Vagina (tissue), 2 donors: Measurements from ENCODE around the gene GNAQ. TPM values are rescaled to one million over a fixed set of nuclear protein-coding genes. Genes with fewer than 3 reads are reported as not detected.

Experiments
- DNase-seq, 2 donors: peaks; one replicate each; pipeline ENCODE4 v3.0.0-alpha.2; 2017; ENCODE audit errors: extremely low spot score in 2 of 2
- H3K27ac ChIP-seq: fragments of 200-600 bp; sonication (generic); one replicate; pipeline ENCODE4 v1.5.1; 2019
- H3K27me3 ChIP-seq: fragments of 200-600 bp; sonication (generic); one replicate; pipeline ENCODE4 v1.5.1; 2019
- H3K36me3 ChIP-seq, 2 donors: fragments of 200-600 bp; sonication (generic); one replicate each; pipeline ENCODE4 v1.5.1; 2017 to 2019
- H3K4me1 ChIP-seq: fragments of 200-600 bp; sonication (generic); one replicate; pipeline ENCODE4 v1.5.1; 2019
- H3K4me3 ChIP-seq, 2 donors: fragments of 200-600 bp; sonication (generic); 1 replicate in 1 of 2; 2 replicates in 1 of 2; pipeline ENCODE4 v1.5.1; 2016 to 2019
- H3K9me3 ChIP-seq: fragments of 200-600 bp; sonication (generic); one replicate; pipeline ENCODE4 v1.5.1; 2019
- POLR2A ChIP-seq, 2 donors: fragments of 450-650 bp; IDR thresholded peaks; one replicate each; pipeline ENCODE4 v1.6.1; 2017; ENCODE audit warnings: antibody characterized with exemption in 2 of 2, mild to moderate bottlenecking in 2 of 2, moderate library complexity in 2 of 2
- POLR2AphosphoS5 ChIP-seq, 2 donors: sonication (generic); formaldehyde crosslinking; IDR thresholded peaks; one replicate each; pipeline ENCODE4 v1.9.0; 2017; ENCODE audit warnings: antibody characterized with exemption in 2 of 2, mild to moderate bottlenecking in 2 of 2, low read depth in 1 of 2; ENCODE audit not compliant: insufficient read depth in 1 of 2
- intact Hi-C: fragments of 100-400 bp; cut with DNase I; formaldehyde crosslinking; loops from one replicate; pipeline ENCODE4 v1.15.1; 2023
- total RNA-seq: library from RNA; depleted of rRNA; stranded (reverse); fragments of >200 nt; gene quantifications from one replicate; pipeline ENCODE4 v1.2.3, GENCODE V29; 2016
- TF ChIP-seq, protein P1 (sequence below), 3 experiments: fragments of 450-650 bp in 2 of 3; fragments of 200-600 bp in 1 of 3; sonication (generic) in 1 of 3; IDR thresholded peaks; one replicate each; pipeline ENCODE4 v1.5.1; 2017 to 2019; ENCODE audit warnings: antibody characterized with exemption in 3 of 3, mild to moderate bottlenecking in 2 of 3, moderate library complexity in 2 of 3

Gene GNAQ
- total RNA-seq, 1 donor from 2014 or later = 31.9 TPM

- H3K9me3 ChIP-seq = no peaks in the 10 kb centered on the region
- DNase-seq = no peak
- intact Hi-C loops = no loop called here
- no peak overlapping the region for H3K4me3 ChIP-seq
- no peaks in the 10 kb centered on the region for H3K36me3 ChIP-seq
- no peaks in the 10 kb centered on the region for H3K27me3 ChIP-seq
- TF ChIP-seq POLR2A (IDR thresholded peaks at IDR 0.05) = no peak
- TF ChIP-seq POLR2AphosphoS5 (IDR thresholded peaks at IDR 0.05; ENCODE audit: insufficient read depth in 1 of 2, low read depth in 1 of 2) = no peak
- TF ChIP-seq, protein P1, sequence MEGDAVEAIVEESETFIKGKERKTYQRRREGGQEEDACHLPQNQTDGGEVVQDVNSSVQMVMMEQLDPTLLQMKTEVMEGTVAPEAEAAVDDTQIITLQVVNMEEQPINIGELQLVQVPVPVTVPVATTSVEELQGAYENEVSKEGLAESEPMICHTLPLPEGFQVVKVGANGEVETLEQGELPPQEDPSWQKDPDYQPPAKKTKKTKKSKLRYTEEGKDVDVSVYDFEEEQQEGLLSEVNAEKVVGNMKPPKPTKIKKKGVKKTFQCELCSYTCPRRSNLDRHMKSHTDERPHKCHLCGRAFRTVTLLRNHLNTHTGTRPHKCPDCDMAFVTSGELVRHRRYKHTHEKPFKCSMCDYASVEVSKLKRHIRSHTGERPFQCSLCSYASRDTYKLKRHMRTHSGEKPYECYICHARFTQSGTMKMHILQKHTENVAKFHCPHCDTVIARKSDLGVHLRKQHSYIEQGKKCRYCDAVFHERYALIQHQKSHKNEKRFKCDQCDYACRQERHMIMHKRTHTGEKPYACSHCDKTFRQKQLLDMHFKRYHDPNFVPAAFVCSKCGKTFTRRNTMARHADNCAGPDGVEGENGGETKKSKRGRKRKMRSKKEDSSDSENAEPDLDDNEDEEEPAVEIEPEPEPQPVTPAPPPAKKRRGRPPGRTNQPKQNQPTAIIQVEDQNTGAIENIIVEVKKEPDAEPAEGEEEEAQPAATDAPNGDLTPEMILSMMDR (IDR thresholded peaks at IDR 0.05) = no peak
- H3K4me1 ChIP-seq = no peaks in the 10 kb centered on the region
- no peak overlapping the region for H3K27ac ChIP-seq
Observed at GRCh38 chr9:78049484-78049883, 17.9 kb upstream of the GNAQ start.

DNA sequence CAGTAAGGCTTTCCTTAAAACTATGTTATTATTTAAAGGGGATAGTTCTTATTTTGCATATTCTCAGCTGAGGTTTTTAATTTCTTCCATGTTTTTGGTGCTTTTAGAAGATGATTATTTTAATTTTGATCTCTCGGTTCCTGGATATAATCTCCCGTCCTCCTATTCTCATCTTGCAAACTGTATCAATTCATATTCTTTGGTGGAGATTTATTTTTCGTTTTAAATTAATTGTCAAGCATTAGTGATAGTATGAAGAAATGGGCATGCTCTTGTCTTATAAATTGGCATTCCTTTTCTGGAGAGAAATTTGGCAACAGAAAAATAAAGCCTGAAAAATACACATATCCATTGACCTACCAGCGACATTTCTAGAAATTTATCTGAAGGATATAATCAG is 15.5 kb upstream of the GNAQ start:
- no peak for TF ChIP-seq POLR2AphosphoS5 (IDR thresholded peaks at IDR 0.05; ENCODE audit: insufficient read depth in 1 of 2, low read depth in 1 of 2)
- TF ChIP-seq, protein P1 (IDR thresholded peaks at IDR 0.05) = no peak
- TF ChIP-seq POLR2A (IDR thresholded peaks at IDR 0.05) = no peak
- DNase-seq = no peak
- no peaks in the 10 kb centered on the region for H3K27me3 ChIP-seq
- no peaks in the 10 kb centered on the region for H3K36me3 ChIP-seq
- H3K9me3 ChIP-seq = no peaks in the 10 kb centered on the region
- no peak overlapping the region for H3K27ac ChIP-seq
- intact Hi-C loops = no loop called here
- H3K4me3 ChIP-seq = no peak overlapping the region
- H3K4me1 ChIP-seq = no peaks in the 10 kb centered on the region

DNA sequence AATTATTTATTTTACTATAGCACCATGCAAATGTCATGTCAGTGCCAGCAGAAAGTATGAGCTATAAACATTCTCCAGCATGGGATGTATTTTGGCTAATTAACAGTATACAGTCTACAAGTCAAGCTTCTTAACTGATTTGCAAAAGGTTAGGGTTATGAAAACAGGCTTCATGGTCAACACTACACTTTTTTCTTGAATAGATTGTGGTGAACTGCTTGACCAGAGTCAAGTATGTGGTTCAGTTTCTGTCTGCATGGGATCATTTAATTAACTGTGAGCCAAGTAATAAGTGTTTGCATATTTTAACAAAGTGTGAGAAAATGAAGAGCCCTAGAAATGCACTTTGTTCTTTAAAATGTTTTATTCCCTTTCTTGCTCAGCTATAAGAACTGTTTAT is 14.5 kb upstream of the GNAQ start:
- no peaks in the 10 kb centered on the region for H3K36me3 ChIP-seq
- TF ChIP-seq POLR2A (IDR thresholded peaks at IDR 0.05) = no peak
- no peak for TF ChIP-seq POLR2AphosphoS5 (IDR thresholded peaks at IDR 0.05; ENCODE audit: insufficient read depth in 1 of 2, low read depth in 1 of 2)
- TF ChIP-seq, protein P1 (IDR thresholded peaks at IDR 0.05) = no peak
- H3K9me3 ChIP-seq = no peaks in the 10 kb centered on the region
- H3K27ac ChIP-seq = no peak overlapping the region
- H3K4me3 ChIP-seq = no peak overlapping the region
- intact Hi-C loops = no loop called here
- H3K4me1 ChIP-seq = no peaks in the 10 kb centered on the region
- DNase-seq = no peak
- H3K27me3 ChIP-seq = no peaks in the 10 kb centered on the region

GRCh38 chr9:78044886-78045285 is 13.3 kb upstream of the GNAQ start:
- no peaks in the 10 kb centered on the region for H3K4me1 ChIP-seq
- no peak for DNase-seq
- TF ChIP-seq, protein P1 (IDR thresholded peaks at IDR 0.05) = no peak
- TF ChIP-seq POLR2AphosphoS5 (IDR thresholded peaks at IDR 0.05; ENCODE audit: insufficient read depth in 1 of 2, low read depth in 1 of 2) = no peak
- TF ChIP-seq POLR2A (IDR thresholded peaks at IDR 0.05) = no peak

DNA sequence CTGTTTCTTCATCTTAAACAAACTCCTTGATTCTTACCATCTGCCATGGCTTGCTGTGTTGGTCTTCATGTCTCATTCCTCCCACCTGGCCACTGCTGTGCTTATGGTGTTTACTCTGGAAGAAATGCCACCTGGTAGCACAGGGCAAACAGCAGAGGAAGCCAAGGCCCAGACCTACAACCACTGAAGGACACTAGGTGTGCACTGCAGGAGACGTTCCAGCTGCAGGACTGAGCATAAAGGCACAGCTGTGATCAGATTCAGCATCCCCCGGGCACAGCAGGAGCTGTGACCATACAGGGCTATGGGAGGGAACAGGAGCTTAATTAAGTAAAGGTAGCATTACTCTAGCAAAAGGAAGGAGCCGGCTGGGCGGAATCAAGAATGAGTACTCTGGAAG is 12.6 kb upstream of the GNAQ start:
- DNase-seq = no peak
- Histone ChIP-seq H3K36me3 (no peaks in the 10 kb centered on the region), H3K4me1 (no peaks in the 10 kb centered on the region), H3K9me3 (no peaks in the 10 kb centered on the region), H3K4me3 (no peak overlapping the region), H3K27ac (no peak overlapping the region), H3K27me3 (no peaks in the 10 kb centered on the region)
- TF ChIP-seq, protein P1 (IDR thresholded peaks at IDR 0.05) = no peak
- TF ChIP-seq POLR2AphosphoS5 (IDR thresholded peaks at IDR 0.05; ENCODE audit: insufficient read depth in 1 of 2, low read depth in 1 of 2) (no peak), POLR2A (IDR thresholded peaks at IDR 0.05) (no peak)
- intact Hi-C loops = no loop called here

More at GRCh38 chr9:78044886-78045285, 13.3 kb upstream of the GNAQ start:
- no peaks in the 10 kb centered on the region for H3K27me3 ChIP-seq
- no peaks in the 10 kb centered on the region for H3K36me3 ChIP-seq
- H3K9me3 ChIP-seq = no peaks in the 10 kb centered on the region
- H3K27ac ChIP-seq = no peak overlapping the region
- intact Hi-C loops = no loop called here
- no peak overlapping the region for H3K4me3 ChIP-seq
